Esophagus muscularis mucosa (tissue), 4 donors: ENCODE measurements around the gene GPRC6A.

ENCODE experiments used
- EP300 ChIP-seq: sonication (generic); formaldehyde crosslinking; IDR thresholded peaks from one replicate; pipeline ENCODE4 v1.6.1; 2017; ENCODE audit warnings: antibody characterized with exemption
- POLR2AphosphoS5 ChIP-seq, 2 donors: sonication (generic); formaldehyde crosslinking; IDR thresholded peaks; one replicate each; pipeline ENCODE4 v1.6.1; 2017; ENCODE audit warnings: antibody characterized with exemption in 2 of 2
- TF ChIP-seq, protein P1 (sequence below), 3 experiments: fragments of 200-600 bp in 2 of 3; fragments of 450-650 bp in 1 of 3; sonication (generic) in 2 of 3; IDR thresholded peaks; one replicate each; pipeline ENCODE4 v1.5.1; 2017 to 2019; ENCODE audit warnings: antibody characterized with exemption in 3 of 3, mild to moderate bottlenecking in 2 of 3, moderate library complexity in 1 of 3

DNA sequence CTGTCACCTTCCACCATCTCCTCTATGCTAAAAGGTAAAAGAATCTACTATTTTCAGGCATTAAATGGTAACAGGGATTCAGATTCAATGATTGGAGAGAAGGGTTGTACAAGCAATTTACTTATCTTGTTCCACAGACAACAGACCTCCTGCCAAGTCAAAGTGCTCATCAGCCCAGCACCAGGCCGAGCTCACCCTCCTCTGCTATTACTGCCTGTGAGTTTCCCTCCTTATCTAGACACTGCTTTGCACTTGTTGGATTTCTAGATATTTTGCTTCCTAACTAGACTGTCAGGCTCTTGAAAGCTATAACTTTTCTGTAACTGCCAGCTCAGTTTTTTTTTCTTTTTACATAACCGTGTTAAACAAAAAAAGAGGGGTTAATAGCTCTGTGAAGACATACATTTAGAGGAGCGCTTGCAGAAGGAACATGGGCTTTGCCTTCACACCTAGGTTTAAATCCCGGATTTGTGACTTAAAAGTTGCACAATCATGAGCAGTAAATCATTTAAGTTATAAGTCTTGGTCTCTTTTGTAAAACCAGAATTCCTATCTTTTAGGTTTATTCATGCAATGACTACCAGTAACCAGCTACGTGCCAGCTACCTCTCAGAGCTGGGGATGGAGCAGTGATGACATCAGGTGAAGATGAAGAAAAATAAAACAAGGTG is 62.2 kb downstream of the GPRC6A start:
- TF ChIP-seq POLR2AphosphoS5 (IDR thresholded peaks at IDR 0.05) (no peak), EP300 (no peak)
- TF ChIP-seq, protein P1, sequence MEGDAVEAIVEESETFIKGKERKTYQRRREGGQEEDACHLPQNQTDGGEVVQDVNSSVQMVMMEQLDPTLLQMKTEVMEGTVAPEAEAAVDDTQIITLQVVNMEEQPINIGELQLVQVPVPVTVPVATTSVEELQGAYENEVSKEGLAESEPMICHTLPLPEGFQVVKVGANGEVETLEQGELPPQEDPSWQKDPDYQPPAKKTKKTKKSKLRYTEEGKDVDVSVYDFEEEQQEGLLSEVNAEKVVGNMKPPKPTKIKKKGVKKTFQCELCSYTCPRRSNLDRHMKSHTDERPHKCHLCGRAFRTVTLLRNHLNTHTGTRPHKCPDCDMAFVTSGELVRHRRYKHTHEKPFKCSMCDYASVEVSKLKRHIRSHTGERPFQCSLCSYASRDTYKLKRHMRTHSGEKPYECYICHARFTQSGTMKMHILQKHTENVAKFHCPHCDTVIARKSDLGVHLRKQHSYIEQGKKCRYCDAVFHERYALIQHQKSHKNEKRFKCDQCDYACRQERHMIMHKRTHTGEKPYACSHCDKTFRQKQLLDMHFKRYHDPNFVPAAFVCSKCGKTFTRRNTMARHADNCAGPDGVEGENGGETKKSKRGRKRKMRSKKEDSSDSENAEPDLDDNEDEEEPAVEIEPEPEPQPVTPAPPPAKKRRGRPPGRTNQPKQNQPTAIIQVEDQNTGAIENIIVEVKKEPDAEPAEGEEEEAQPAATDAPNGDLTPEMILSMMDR (IDR thresholded peaks at IDR 0.05), result no peak
